ENCODE measurements around the gene FAH. TPM values are rescaled to one million over a fixed set of nuclear protein-coding genes. Genes with fewer than 3 reads are reported as not detected.
"Not testable (repeated sequence)": the region's sequence is repeated elsewhere in the genome, so short reads cannot be mapped to it uniquely, and the experiment has no call there.

Gene FAH
- total RNA-seq (2014; rRNA removed; shearing (Covaris generic)): 50.3 and 56.6 TPM in 2 replicates

DNA sequence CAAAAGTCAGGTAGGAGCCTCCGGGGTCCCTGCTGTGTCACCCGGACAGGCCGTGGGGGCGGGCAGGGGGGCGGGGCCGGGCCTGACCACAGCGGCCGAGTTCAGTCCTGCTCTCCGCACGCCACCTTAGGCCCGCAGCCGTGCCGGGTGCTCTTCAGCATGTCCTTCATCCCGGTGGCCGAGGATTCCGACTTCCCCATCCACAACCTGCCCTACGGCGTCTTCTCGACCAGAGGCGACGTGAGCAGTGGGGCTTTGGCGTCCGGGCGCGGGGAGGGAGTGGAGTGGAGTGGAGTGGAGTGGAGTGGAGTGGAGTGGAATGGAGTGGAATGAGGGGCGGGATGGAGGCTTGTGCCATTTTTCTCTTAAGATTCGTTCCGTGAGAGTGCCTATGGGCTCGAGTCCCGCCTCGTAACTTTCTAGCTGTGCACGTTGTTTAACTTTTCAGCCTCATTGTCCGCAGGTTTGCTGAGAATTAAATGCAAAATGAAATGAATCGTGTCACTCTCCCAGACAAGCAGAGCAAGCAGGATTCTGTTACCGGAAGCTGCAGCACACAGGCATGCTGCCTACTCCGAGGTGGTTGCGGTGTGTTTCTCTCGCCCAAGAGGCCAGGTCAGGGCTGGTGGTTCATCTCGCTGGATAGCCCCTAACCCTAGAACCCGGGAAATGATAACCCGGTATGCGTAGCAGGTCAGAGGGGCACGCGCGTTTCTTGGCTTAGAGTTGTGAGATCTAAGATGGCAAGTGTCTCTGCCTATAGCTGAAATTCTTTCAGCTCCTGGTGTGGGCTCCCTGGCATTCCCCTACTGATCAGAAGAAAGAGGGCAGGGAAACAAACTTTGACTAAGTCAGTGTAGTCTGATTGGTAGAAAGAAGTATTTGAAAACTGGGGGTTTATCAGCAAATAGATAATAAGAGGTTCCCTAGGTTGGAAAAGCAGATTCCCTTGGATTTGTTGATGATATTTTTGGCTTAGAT lies at the start of gene FAH:
Gene FAH (plus strand): TSS at position 104 of the 981 bp plus-strand sequence. CDS start 56 bp downstream, at position 160.
- DNase-seq (ENCODE audit: low spot score): peak; percentile 49

GRCh38 chr15:80105193-80105592 lies 47.6 kb upstream of the FAH start:
- DNase-seq (ENCODE audit: low spot score): no peak

DNA sequence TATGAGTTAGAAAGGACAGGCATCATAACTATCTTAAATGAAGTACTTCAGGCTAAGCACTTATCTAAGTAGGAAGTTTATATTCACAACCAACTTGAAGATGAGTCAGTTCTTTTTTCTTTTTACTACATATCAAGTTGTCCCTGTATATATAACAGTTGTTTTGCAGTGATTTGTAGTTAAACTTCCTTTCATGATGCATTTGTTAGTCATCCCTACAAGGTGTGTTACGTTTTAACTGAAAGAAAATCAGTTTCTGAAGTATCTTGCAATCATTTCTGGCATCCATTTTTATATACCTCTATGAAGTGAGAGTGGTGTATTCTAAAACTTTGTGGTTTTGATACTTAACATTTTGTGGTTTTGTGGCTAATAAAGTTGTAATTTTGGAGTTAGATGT lies 47.2 kb upstream of the FAH start:
- DNase-seq (ENCODE audit: low spot score): peak; percentile 40

DNA sequence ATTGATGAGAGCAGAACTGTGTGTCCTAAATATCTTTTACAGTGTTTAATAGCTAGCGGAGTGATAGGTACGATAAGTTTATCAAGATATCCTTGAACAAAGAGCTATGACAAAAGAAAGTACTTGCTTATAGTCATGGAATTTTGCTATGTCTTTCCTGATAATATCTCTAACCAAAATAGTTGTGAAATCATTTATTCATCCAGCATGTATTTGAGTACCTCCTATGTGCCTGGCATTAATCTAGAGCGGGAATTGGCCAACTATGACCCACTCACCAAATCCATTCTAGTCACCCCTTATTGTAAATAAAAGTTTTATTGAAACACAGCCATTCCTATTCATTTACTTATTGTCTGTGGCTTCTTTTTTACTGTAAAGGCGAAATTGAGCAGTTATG lies 46.7 kb upstream of the FAH start:
- no peak for DNase-seq (ENCODE audit: low spot score)

DNA sequence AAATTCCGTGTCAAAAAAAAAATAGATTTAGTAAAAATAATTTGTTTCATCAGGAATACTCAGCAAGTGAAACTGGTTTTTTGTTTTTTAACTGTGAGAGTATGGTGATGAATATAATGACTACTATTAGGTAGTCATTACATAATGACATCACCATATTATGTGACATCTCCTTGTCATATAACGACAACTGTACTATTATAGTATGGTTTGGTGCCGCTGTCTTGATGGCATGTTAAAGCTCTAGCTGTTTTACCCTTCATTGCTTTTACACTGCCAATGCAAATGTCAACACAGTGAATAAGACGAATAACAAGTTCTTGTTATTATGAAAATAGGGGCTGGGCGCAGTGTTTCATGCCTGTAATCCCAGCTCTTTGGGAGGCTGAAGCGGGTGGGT lies 45.6 kb upstream of the FAH start:
- no peak for DNase-seq (ENCODE audit: low spot score)

DNA sequence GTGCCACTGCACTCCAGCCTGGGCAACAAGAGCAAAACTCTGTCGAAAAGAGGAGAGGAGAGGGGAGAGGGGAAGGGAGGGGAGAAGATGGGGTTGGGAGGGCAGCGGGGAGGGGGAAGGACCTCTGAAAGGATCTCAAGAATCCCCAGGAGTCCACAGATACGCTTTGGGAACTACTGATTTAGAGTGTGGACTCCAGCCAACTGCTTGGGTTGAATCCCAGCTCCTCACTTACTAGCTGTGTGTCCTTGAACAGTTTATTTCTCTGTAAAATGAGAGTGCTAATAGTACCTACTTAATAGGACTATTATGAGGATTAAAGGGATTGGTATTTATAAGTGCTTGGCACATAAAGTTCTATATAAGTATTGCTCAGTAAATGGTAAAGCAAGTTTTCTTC lies 45.0 kb upstream of the FAH start:
- DNase-seq (ENCODE audit: low spot score): no peak

DNA sequence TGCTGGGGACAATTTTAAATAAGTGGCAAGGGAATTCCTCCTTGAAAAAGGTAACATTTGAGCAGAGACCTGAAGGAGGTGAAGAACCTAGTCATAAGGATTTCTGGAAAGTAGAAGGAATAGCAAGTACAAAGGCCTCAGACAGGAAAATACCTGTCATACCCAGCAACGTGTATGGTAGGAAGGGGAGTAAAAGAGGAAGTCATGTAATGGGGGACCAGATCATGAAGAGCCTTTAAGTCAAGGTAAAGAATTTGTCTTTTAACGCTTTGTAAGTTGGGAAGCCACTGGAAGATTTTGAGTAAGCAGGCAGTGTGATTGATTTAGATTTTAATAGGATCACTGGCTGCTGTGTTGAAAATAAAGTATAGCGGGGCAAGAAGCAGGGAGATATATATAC lies 43.4 kb upstream of the FAH start:
- no peak for DNase-seq (ENCODE audit: low spot score)

GRCh38 chr15:80110920-80111319 lies 41.9 kb upstream of the FAH start:
- DNase-seq (ENCODE audit: low spot score): no peak

DNA sequence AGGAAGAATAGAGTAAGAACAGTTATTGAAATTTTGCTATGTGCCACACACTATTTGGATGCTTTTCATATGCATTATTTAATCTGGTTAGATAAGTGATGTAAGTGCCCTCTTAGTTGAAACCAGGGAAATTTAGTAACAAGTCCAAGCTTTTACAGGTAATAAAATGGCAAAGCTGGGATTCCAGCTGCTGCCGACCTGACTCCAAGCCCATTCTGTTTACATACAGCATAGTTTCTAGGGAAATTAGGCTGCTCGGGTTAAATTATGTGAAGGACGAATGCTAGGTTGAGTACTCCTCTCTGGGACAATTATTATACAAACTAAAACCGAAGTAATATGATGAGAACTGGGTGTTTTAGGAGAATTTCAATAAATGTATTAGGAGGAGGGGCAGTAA lies 38.7 kb upstream of the FAH start:
- no peak for DNase-seq (ENCODE audit: low spot score)

- DNase-seq (ENCODE audit: low spot score): no peak
These were observed 37.8 kb upstream of the FAH start for GRCh38 chr15:80115021-80115420.

- no peak for DNase-seq (ENCODE audit: low spot score)
These were observed 33.8 kb upstream of the FAH start for GRCh38 chr15:80118956-80119355.

DNA sequence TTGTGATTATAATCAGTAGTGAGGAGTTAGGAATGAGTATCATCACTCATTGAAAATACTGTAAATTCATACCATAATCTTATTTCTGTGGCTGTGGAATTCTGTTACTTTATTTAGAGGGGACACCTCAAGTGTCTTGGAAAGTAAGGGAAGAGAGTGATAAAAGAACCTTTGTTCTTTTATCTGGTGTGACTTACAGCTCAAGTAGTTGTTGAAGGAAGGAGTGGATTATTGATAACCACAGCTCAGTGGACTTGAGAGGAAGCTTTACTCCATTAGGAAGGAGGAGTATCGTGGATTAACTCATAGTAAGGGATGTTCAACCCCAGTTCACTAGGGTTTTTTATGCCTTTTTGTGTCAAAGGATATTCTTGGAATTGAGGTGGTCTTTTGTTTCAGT lies 32.2 kb upstream of the FAH start:
- DNase-seq (ENCODE audit: low spot score): no peak

GRCh38 chr15:80121546-80121945 lies 31.3 kb upstream of the FAH start:
- no peak for DNase-seq (ENCODE audit: low spot score)

DNA sequence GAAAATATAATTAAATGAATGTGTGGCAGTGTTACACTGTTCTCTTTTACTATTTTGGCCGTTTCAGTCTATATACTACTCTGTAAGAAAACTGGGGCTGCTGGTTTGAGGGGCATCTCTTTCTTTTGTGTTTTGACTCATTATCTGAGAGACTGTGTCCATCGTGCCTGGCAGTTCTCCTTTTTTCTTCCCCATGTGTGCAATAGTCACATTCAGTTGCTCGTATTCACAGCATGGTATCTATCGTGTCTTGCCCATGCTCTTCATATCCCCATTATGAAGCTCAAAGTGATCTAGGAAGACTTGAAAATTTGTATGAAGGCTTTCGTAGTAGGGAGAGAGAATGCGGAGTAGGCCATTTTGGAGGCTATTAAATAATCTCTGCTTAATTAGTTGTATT lies 29.8 kb upstream of the FAH start:
- DNase-seq (ENCODE audit: low spot score): no peak

- not testable (repeated sequence) for DNase-seq (ENCODE audit: low spot score)
These were observed 25.5 kb upstream of the FAH start for GRCh38 chr15:80127253-80127652.

DNA sequence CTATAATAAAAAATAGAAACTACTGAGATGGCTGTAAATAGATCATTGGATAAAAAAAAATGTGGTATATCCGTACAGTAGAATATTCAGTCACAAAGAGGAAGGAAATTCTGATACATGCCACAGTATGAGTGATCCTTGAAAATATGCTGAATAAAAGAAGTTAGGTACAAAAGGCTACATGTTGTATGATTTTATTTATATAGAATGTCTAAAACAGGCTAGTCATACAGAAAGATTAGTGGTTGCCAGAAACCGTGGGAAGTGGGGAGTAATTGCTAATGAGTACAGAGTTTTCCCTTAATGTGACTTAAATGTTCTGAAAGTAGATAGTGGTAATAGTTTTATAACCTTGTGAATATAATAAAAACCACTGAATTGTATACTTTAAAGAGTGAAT lies 24.9 kb upstream of the FAH start:
- DNase-seq (ENCODE audit: low spot score): no peak

GRCh38 chr15:80132382-80132781 lies 20.4 kb upstream of the FAH start:
- DNase-seq (ENCODE audit: low spot score): no peak

DNA sequence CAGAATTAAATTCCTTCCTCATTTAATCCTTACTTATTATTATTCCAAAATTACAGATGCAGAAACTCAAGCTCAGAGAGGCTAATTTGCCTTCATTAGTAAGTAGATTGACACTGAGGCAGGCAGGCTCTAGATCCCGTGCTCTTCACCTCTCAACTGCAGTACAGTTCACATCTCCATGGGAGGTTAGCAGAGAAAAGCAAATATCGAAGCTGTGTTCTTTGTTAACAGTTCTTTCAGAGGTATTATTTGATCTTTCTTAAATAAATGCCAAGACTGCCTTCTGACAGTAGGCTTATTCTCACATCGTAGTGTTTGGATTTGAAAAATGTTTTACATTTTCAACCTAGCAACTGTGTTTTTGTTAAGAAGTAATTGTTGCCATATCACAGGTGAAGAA lies 15.9 kb upstream of the FAH start:
- no peak for DNase-seq (ENCODE audit: low spot score)

- DNase-seq (ENCODE audit: low spot score): no peak
These were observed 13.8 kb upstream of the FAH start for GRCh38 chr15:80138961-80139360.

DNA sequence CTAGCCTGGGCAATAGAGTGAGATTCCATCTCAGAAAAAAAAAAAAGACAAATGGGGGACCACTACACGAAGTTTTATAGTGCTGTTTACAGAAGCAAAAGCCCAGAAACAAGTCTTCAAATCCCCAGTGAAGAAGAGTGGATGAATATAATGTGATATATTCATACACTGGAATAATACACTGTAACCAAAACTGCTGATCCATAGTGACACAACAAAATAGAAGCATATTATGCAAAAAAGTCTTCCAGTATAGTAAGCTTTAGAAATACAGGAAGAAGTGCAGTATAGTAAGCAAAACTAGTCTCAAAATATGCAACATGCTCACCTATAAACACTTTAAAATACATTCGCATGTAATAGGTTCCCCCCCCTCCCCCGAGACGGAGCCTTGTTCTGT lies 11.9 kb upstream of the FAH start:
- DNase-seq (ENCODE audit: low spot score): no peak

- DNase-seq (ENCODE audit: low spot score): no peak
These were observed 10.7 kb upstream of the FAH start for GRCh38 chr15:80141916-80142598.

DNA sequence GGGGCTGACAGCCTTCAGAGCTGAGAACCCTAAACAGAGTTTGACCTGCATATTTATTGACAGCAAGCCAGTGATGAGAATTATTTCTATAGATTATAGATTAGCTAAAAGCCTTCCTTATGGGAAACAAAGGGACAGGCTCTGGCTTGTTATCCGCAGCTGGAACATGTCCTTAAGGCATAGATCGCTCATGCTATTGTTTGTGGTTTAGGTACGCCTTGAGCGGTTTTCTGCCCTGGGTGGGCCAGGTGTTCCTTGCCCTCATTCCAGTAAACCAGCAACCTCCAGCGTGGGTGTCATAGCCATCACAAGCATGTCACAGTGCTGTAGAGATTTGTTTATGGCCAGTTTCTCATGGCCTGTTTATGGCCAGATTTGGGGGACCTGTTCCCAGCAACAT lies 10.2 kb upstream of the FAH start:
- DNase-seq (ENCODE audit: low spot score): no peak

- no peak for DNase-seq (ENCODE audit: low spot score)
These were observed 1.7 kb upstream of the FAH start for GRCh38 chr15:80151148-80151547.
